Kidney epithelial cell (primary cell): ENCODE data around the gene C6orf89. TPM values are rescaled to one million over a fixed set of nuclear protein-coding genes. Genes with fewer than 3 reads are reported as not detected.

Experiments
- DNase-seq: peaks from one replicate; pipeline ENCODE4 v3.0.0-alpha.2; 2010; ENCODE audit warnings: low read depth
- H3K27me3 ChIP-seq: 2 replicates; pipeline ENCODE4 v1.6.0; 2011; ENCODE audit warnings: low read length; ENCODE audit not compliant: control insufficient read depth, insufficient read depth
- H3K36me3 ChIP-seq: 2 replicates; pipeline ENCODE4 v1.5.1; 2011; ENCODE audit warnings: low read length; ENCODE audit not compliant: control insufficient read depth, insufficient read depth
- H3K4me3 ChIP-seq: 2 replicates; pipeline ENCODE4 v1.5.1; 2011; ENCODE audit warnings: low read depth, mild to moderate bottlenecking, control low read depth, low read length
- total RNA-seq: library from RNA; depleted of rRNA; stranded (reverse); fragments of >200 nt; gene quantifications from 2 replicates; pipeline ENCODE4 v1.2.3, GENCODE V29; 2015
- TF ChIP-seq, protein P1 (sequence below): IDR thresholded peaks from 2 replicates; pipeline ENCODE4 v1.5.1; 2011; ENCODE audit warnings: mild to moderate bottlenecking, moderate library complexity, low read length, control low read depth, inconsistent platforms; ENCODE audit not compliant: insufficient read depth, poor library complexity, severe bottlenecking

C6orf89 gene
- total RNA-seq, 1 donor from 2014 or later: 42.5 TPM

DNA sequence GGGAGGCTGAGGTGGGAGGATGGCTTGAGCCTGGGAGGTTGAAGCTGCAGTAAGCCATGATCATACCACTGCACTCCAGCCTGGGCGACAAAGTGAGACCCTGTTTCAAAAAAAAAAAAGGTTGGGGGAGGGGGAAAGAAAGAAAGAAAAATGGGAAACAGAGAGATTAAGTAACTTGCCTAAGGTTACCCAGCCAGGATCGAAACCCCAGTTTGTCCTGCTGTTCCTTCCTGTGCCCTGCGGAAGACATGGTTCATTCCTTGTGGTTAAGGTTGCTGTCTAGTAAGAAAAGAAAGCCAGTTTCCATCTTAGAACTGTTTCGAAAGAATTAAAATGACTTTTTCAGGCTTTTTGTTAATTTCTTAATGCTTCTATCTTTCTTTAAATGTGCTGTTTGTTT is 29.8 kb downstream of the C6orf89 start:
- Histone ChIP-seq H3K4me3 (no peak overlapping the region), H3K27me3 (no peaks in the 10 kb centered on the region), H3K36me3 (no peaks in the 10 kb centered on the region)
- DNase-seq: no peak
- TF ChIP-seq, protein P1, sequence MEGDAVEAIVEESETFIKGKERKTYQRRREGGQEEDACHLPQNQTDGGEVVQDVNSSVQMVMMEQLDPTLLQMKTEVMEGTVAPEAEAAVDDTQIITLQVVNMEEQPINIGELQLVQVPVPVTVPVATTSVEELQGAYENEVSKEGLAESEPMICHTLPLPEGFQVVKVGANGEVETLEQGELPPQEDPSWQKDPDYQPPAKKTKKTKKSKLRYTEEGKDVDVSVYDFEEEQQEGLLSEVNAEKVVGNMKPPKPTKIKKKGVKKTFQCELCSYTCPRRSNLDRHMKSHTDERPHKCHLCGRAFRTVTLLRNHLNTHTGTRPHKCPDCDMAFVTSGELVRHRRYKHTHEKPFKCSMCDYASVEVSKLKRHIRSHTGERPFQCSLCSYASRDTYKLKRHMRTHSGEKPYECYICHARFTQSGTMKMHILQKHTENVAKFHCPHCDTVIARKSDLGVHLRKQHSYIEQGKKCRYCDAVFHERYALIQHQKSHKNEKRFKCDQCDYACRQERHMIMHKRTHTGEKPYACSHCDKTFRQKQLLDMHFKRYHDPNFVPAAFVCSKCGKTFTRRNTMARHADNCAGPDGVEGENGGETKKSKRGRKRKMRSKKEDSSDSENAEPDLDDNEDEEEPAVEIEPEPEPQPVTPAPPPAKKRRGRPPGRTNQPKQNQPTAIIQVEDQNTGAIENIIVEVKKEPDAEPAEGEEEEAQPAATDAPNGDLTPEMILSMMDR: no peak

DNA sequence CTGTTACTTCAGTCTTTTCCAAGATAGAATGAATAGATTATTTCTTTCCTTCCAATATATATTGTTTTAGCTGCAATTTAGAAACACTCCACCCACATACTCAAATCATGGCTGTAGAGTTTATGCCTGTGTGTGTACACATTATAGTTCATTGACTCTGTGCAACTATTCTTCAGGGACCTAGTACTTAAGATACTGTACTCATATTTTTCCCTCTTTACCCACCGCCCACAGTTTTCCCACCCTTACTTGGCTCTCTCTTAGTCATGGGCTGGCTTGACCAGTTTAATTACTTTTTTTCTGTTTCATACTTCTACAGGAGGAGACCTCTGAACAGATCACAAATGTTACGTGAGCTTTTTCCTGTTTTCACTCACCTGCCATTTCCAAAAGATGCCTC is 30.4 kb downstream of the C6orf89 start:
- TF ChIP-seq, protein P1: no peak
- H3K27me3 ChIP-seq: no peaks in the 10 kb centered on the region
- no peak for DNase-seq
- H3K4me3 ChIP-seq: no peak overlapping the region
- H3K36me3 ChIP-seq: no peaks in the 10 kb centered on the region

DNA sequence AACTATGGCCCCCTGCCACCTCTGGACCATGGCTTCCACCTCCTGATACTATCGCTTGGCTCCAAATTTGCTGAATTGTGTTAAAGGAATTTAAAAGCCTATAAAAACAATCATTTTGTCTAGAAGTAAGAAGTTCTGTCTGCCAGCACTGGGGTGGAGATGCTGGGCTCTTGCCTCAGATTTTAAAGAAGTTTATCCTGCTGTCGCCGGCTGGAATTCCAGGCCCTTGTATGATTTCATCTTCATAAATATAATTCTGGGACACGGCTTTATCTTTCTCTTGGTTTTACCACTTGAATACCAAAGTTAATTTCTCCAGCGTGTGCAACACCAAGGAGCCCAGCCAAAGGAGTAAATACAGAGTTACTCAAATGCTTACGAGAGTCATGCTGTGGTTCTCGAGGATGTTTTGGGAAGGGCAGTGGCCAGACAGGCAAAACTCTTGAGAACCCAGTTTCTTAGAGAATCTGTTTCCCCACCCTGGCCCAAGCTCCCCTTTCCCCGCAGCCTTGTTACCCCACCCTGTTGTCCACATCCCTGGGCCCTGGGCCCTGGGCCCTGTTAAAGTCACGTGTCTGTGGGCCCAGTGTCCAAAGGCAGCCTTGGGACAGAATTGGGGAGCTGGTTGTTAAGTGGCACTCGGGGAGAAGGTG is 31.9 kb downstream of the C6orf89 start:
- TF ChIP-seq, protein P1: no peak
- Histone ChIP-seq H3K27me3 (no peaks in the 10 kb centered on the region), H3K36me3 (no peaks in the 10 kb centered on the region), H3K4me3 (no peak overlapping the region)
- no peak for DNase-seq

DNA sequence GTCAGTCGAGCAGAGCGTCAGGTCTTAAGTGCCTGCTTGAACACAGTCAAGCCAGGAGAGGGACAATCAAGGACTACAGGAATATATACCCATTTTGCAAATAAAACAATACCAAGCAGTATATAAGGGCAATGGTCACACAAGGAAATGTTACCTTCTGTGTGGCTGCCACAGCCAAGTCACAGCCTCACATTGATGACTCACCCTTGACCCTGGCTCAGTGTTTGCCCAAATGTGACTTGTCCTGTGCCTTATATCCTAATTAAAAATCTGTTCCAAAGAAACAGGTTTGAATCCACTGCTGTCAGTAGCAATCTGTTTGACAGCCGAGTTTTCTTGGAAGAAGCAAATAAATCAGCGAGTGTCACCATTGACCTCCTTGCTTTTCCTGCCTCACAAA is 34.3 kb downstream of the C6orf89 start:
- no peak overlapping the region for H3K4me3 ChIP-seq
- TF ChIP-seq, protein P1: no peak
- no peaks in the 10 kb centered on the region for H3K36me3 ChIP-seq
- DNase-seq: no peak
- H3K27me3 ChIP-seq: no peaks in the 10 kb centered on the region

DNA sequence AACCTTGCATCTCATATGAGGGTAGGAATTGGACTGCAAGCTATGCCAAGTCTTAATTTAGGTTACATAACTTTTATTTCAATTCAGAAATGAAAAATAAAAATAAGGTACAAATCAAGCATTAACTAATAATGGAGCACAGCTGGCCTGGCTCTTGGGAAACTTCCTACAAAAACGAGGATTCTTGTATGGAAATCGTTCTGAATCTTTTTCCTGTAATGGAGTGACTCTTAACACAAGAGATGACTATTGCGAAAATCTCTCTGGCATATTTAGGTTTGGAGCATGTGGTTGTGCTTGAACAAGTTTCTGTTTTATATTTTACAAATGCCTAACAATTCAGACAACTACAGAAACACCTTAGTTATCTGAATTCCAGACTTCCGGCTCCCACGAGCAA is 34.8 kb downstream of the C6orf89 start:
- Histone ChIP-seq H3K4me3 (no peak overlapping the region), H3K36me3 (no peaks in the 10 kb centered on the region), H3K27me3 (no peaks in the 10 kb centered on the region)
- DNase-seq: no peak
- TF ChIP-seq, protein P1: no peak

DNA sequence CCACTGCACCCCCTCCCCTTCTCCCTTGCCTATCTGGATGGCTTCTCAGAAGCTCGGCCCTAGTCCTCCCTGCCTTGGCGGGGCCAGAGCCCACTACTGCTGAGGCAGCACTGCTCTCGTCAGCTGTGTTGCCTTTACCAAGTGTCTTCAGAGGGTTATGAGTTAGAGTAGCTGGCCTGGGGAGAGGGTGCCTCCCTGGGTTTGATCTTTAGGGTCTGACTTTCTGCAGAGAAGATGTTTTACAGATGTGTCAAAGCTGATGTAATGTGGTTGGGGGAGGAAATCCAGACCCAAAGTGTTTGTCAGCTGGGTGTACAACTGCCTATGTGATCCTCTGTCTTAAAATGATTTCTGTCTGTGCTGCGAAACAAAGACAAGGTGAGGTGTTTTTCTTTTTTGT is 38.4 kb downstream of the C6orf89 start:
- H3K27me3 ChIP-seq: no peaks in the 10 kb centered on the region
- H3K36me3 ChIP-seq: peaks cover 1% of the 10 kb centered on the region
- TF ChIP-seq, protein P1: no peak
- DNase-seq: no peak
- H3K4me3 ChIP-seq: no peak overlapping the region
